Measurements from ENCODE around the gene HUS1.
A peak's percentile ranks its signal among the peaks of the same experiment; 100 is the strongest.
"Not testable (repeated sequence)": the region's sequence is repeated elsewhere in the genome, so short reads cannot be mapped to it uniquely, and the experiment has no call there.

The HUS1 gene

GRCh38 chr7:47979145-47979831 lies at the start of gene HUS1:
TSS of gene HUS1 (minus strand) at chr7:47979615. CDS start at chr7:47979519, 96 bp downstream.
- DNase-seq, result peak; percentile 88

GRCh38 chr7:48028938-48029337 lies 49.5 kb upstream of the HUS1 start, which contains the start of gene SUN3:
TSS of gene SUN3 (minus strand) at chr7:48029107. CDS start at chr7:48028938, 169 bp downstream.
- DNase-seq, result no peak

- no peak for DNase-seq
These were observed 46.2 kb upstream of the HUS1 start for GRCh38 chr7:48025624-48026023.

GRCh38 chr7:48017674-48018073 lies 38.3 kb upstream of the HUS1 start:
- no peak for DNase-seq

- DNase-seq, result no peak
These were observed 37.2 kb upstream of the HUS1 start for GRCh38 chr7:48016641-48017040.

- no peak for DNase-seq
These were observed 32.5 kb upstream of the HUS1 start for GRCh38 chr7:48011951-48012350.

GRCh38 chr7:48011323-48011722 lies 31.9 kb upstream of the HUS1 start:
- no peak for DNase-seq

GRCh38 chr7:48009954-48010353 lies 30.5 kb upstream of the HUS1 start:
- DNase-seq, result no peak

- no peak for DNase-seq
These were observed 29.8 kb upstream of the HUS1 start for GRCh38 chr7:48009257-48009656.

GRCh38 chr7:48006866-48007265 lies 27.5 kb upstream of the HUS1 start:
- no peak for DNase-seq

GRCh38 chr7:48004638-48005037 lies 25.2 kb upstream of the HUS1 start:
- no peak for DNase-seq

- DNase-seq, result no peak
These were observed 24.6 kb upstream of the HUS1 start for GRCh38 chr7:48004032-48004431.

- DNase-seq, result not testable (repeated sequence)
These were observed 20.7 kb upstream of the HUS1 start for GRCh38 chr7:48000164-48000563.

GRCh38 chr7:47999413-47999812 lies 20.0 kb upstream of the HUS1 start:
- no peak for DNase-seq

GRCh38 chr7:47992446-47992845 lies 13.0 kb upstream of the HUS1 start:
- no peak for DNase-seq

GRCh38 chr7:47991741-47992311 lies 12.4 kb upstream of the HUS1 start:
- peak; percentile 73 for DNase-seq

GRCh38 chr7:47991270-47991669 lies 11.9 kb upstream of the HUS1 start:
- no peak for DNase-seq

- no peak for DNase-seq
These were observed 11.2 kb upstream of the HUS1 start for GRCh38 chr7:47990592-47990991.

- DNase-seq, result not testable (repeated sequence)
These were observed 10.4 kb upstream of the HUS1 start for GRCh38 chr7:47989607-47990400.

- no peak for DNase-seq
These were observed 9.3 kb upstream of the HUS1 start for GRCh38 chr7:47988496-47989386.

- no peak for DNase-seq
These were observed 3.2 kb upstream of the HUS1 start for GRCh38 chr7:47982610-47983009.

- DNase-seq, result not testable (repeated sequence)
These were observed 1.2 kb upstream of the HUS1 start for GRCh38 chr7:47980648-47981047.

GRCh38 chr7:47979832-47980181 lies 392 bp upstream of the HUS1 start:
- no peak for DNase-seq
